Measurements from ENCODE around the gene TXNIP. TPM values are rescaled to one million over a fixed set of nuclear protein-coding genes. Genes with fewer than 3 reads are reported as not detected.

TXNIP gene
- polyA plus RNA-seq, 4 donors, result 408 to 575 (median 469) TPM

DNA sequence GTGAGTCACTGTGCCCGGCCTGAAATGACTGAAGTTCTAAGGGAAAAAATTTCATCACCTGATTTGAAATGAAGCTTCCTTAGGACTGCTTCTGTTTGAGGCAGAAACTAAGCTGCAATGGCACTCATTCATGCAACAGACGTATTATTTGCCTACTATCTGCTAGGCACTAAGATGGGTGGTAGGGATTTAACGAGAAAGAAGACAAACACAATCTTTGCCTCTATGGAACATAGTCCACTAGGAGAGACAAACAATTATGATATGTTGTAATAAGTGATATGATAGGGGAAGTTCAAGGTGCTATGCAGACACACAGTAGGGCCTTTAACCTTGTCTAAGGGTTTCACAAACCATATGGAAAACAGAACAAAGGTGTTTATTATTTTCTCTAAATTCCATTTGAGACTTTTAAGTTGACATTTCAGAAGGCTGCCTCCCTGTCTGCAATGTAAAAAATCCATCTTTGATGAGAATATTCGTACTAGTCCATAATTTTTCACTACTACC lies 49.8 kb downstream of the TXNIP start:
- DNase-seq (ENCODE audit: low read depth in 4 of 4, low spot score in 3 of 4), result no peak

GRCh38 chr1:145944532-145944931 lies 51.8 kb downstream of the TXNIP start:
- DNase-seq (ENCODE audit: low read depth in 4 of 4, low spot score in 3 of 4), result no peak

DNA sequence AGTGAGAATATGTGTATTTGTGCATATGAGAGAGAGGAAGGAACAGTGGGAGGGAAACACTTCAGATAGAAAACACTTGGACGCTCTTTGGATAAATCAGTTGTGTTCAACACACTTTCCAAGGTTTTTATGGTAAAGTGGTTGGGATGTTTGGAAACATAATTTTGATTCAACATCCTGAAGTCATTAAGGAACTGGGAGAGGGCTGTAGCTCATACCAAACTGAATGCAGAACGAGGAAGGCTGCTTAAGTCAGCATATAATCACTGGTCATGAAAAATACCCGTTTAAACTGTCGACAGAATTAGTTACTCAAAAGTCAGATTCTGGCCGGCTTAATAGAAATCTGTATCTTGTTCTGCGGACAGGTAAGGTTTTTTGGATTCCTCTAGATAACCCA lies 53.5 kb downstream of the TXNIP start:
- no peak for DNase-seq (ENCODE audit: low read depth in 4 of 4, low spot score in 3 of 4)

Other genes with a start within 250 kb of the TXNIP start
- 10 to 100 TPM; 12.7 to 20.2 (median 16.2) TPM for gene RNF115, start 172.5 kb downstream of the TXNIP start, polyA plus RNA-seq (ENCODE audit: insufficient read length in 4 of 4)
- gene POLR3C, start 172.4 kb downstream of the TXNIP start, polyA plus RNA-seq (ENCODE audit: insufficient read length in 4 of 4), result 10 to 100 TPM; 29.5 to 36.7 (median 35.1) TPM
- gene NUDT17, start 150.9 kb downstream of the TXNIP start, polyA plus RNA-seq (ENCODE audit: insufficient read length in 4 of 4), result 1 to 10 TPM; 4.4 to 7.4 (median 5.8) TPM
- gene PIAS3, start 137.5 kb downstream of the TXNIP start, polyA plus RNA-seq (ENCODE audit: insufficient read length in 4 of 4), result 10 to 100 TPM; 54.0 to 80.5 (median 57.7) TPM
- 1 to 10 TPM; 2.0 to 4.9 (median 2.4) TPM for gene ANKRD35, start 110.7 kb downstream of the TXNIP start, polyA plus RNA-seq (ENCODE audit: insufficient read length in 4 of 4)
- 1 to 10 TPM in 3 of 4 donors, under 1 TPM in 1; 0.64 to 2.8 (median 1.5) TPM for gene ITGA10, start 86.5 kb downstream of the TXNIP start, polyA plus RNA-seq (ENCODE audit: insufficient read length in 4 of 4)
- 10 to 100 TPM; 37.2 to 60.5 (median 54.1) TPM for gene PEX11B, start 77.9 kb downstream of the TXNIP start, polyA plus RNA-seq (ENCODE audit: insufficient read length in 4 of 4)
- 100 to 1,000 TPM; 149 to 227 (median 195) TPM for gene RBM8A, start 69.1 kb downstream of the TXNIP start, polyA plus RNA-seq (ENCODE audit: insufficient read length in 4 of 4)
- 10 to 100 TPM; 21.6 to 58.4 (median 30.7) TPM for gene LIX1L, start 38.6 kb downstream of the TXNIP start, polyA plus RNA-seq (ENCODE audit: insufficient read length in 4 of 4)
- 1 to 10 TPM in 1 of 4 donors, under 1 TPM in 3; 0.49 to 1.1 (median 0.65) TPM for gene ANKRD34A, start 32.0 kb downstream of the TXNIP start, polyA plus RNA-seq (ENCODE audit: insufficient read length in 4 of 4)
- gene POLR3GL, start 31.9 kb downstream of the TXNIP start, polyA plus RNA-seq (ENCODE audit: insufficient read length in 4 of 4), result 10 to 100 TPM; 30.5 to 39.9 (median 39.3) TPM
- under 1 TPM; 0.08 to 0.45 (median 0.19) TPM for gene HJV, start 25.2 kb upstream of the TXNIP start, polyA plus RNA-seq (ENCODE audit: insufficient read length in 4 of 4)
- gene NBPF10, start 148.2 kb upstream of the TXNIP start, polyA plus RNA-seq (ENCODE audit: insufficient read length in 4 of 4), result 1 to 10 TPM; 1.9 to 4.3 (median 3.8) TPM
- gene NOTCH2NLA, start 232.4 kb upstream of the TXNIP start, polyA plus RNA-seq (ENCODE audit: insufficient read length in 4 of 4), result 10 to 100 TPM; 45.6 to 63.0 (median 50.3) TPM